HepG2 (cell line): ENCODE results near the gene APOA1. TPM values are rescaled to one million over a fixed set of nuclear protein-coding genes. Genes with fewer than 3 reads are reported as not detected.

Experiments
- ATAD3A ChIP-seq: sonication (generic); formaldehyde crosslinking; IDR thresholded peaks from 2 replicates; pipeline ENCODE4 v1.4.0; 2020; ENCODE audit warnings: missing genetic modification reagents
- CHD2 ChIP-seq: IDR thresholded peaks from 2 replicates; pipeline ENCODE4 v1.6.1; 2011; ENCODE audit warnings: low read depth, low read length, improper control_type of control experiment
- ELF1 ChIP-seq: sonication (generic); formaldehyde crosslinking; IDR thresholded peaks from 2 replicates; pipeline ENCODE4 v1.4.0; 2020; ENCODE audit warnings: missing genetic modification reagents
- KDM3A ChIP-seq: IDR thresholded peaks from 2 replicates; pipeline ENCODE4 v1.6.1; 2018; ENCODE audit warnings: low read depth, missing compliant biosample characterization
- KDM5A ChIP-seq: fragments of 200-600 bp; sonication (generic); IDR thresholded peaks from 2 replicates; pipeline ENCODE4 v1.7.0; 2018; ENCODE audit warnings: antibody characterized with exemption, mild to moderate bottlenecking, low read length, borderline replicate concordance
- NFYB ChIP-seq: sonication (generic); formaldehyde crosslinking; IDR thresholded peaks from 2 replicates; pipeline ENCODE4 v1.4.0; 2020; ENCODE audit warnings: missing genetic modification reagents
- SMARCC2 ChIP-seq: fragments of 450-650 bp; IDR thresholded peaks from 2 replicates; pipeline ENCODE4 v1.6.1; 2017; ENCODE audit warnings: antibody characterized with exemption, mild to moderate bottlenecking
- STAG1 ChIP-seq: sonication (generic); formaldehyde crosslinking; IDR thresholded peaks from 2 replicates; pipeline ENCODE4 v1.4.0; 2020; ENCODE audit warnings: missing genetic modification reagents
- ZBTB20 ChIP-seq: sonication (generic); formaldehyde crosslinking; IDR thresholded peaks from 2 replicates; pipeline ENCODE4 v1.8.1; 2023; ENCODE audit warnings: missing genetic modification reagents, low read depth, mild to moderate bottlenecking, borderline replicate concordance
- ZNF30 ChIP-seq: sonication (generic); formaldehyde crosslinking; IDR thresholded peaks from 2 replicates; pipeline ENCODE4 v1.5.0; 2020; ENCODE audit warnings: mild to moderate bottlenecking, missing genetic modification reagents
- ZNF317 ChIP-seq: sonication (generic); formaldehyde crosslinking; IDR thresholded peaks from 2 replicates; pipeline ENCODE4 v1.5.0; 2020; ENCODE audit warnings: mild to moderate bottlenecking, missing genetic modification reagents
- ZNF556 ChIP-seq: sonication (generic); formaldehyde crosslinking; IDR thresholded peaks from 2 replicates; pipeline ENCODE4 v1.4.0; 2020; ENCODE audit warnings: mild to moderate bottlenecking, missing genetic modification reagents, borderline replicate concordance
- ZNF607 ChIP-seq: sonication (generic); formaldehyde crosslinking; IDR thresholded peaks from 2 replicates; pipeline ENCODE4 v1.5.1; 2020; ENCODE audit warnings: missing genetic modification reagents, mild to moderate bottlenecking, borderline replicate concordance
- ZNF761 ChIP-seq: sonication (generic); formaldehyde crosslinking; conservative IDR thresholded peaks from 2 replicates; pipeline ENCODE4 v1.4.0; 2020; ENCODE audit warnings: mild to moderate bottlenecking, missing genetic modification reagents
- ZNF816 ChIP-seq: sonication (generic); formaldehyde crosslinking; IDR thresholded peaks from 2 replicates; pipeline ENCODE4 v1.8.0; 2022; ENCODE audit warnings: missing genetic modification reagents, mild to moderate bottlenecking, borderline replicate concordance
- ZSCAN22 ChIP-seq: sonication (generic); formaldehyde crosslinking; IDR thresholded peaks from 2 replicates; pipeline ENCODE4 v1.4.0; 2020; ENCODE audit warnings: mild to moderate bottlenecking, missing genetic modification reagents
- polyA plus RNA-seq, 8 experiments: library from polyadenylated mRNA; depleted of rRNA in 3 of 8; stranded (reverse) in 7 of 8; unstranded in 1 of 8; fragments of >200 nt; fragmentation: Illumina TruSeq in 4 of 8; extraction: Trizol in 4 of 8; gene quantifications; 2 replicates each; pipeline versions ENCODE4 v1.2.1 to v1.2.3, GENCODE V29; 2011 to 2016; ENCODE audit warnings: low read depth in 4 of 8, missing spikeins in 1 of 8, mixed read lengths in 1 of 8; ENCODE audit not compliant: insufficient read depth in 1 of 8
- total RNA-seq, 5 experiments: library from RNA; depleted of rRNA; stranded (reverse); fragments of >200 nt; fragmentation: Illumina TruSeq; extraction: Trizol; gene quantifications; 2 replicates each; pipeline ENCODE4 v1.2.3, GENCODE V29; 2016; ENCODE audit warnings: low read depth in 1 of 5
- TF ChIP-seq, protein P1 (sequence below): sonication (generic); formaldehyde crosslinking; IDR thresholded peaks from 2 replicates; pipeline ENCODE4 v1.4.0; 2020; ENCODE audit warnings: missing genetic modification reagents
- TF ChIP-seq, protein P2 (sequence below): sonication (generic); formaldehyde crosslinking; IDR thresholded peaks from 2 replicates; pipeline ENCODE4 v1.4.0; 2020; ENCODE audit warnings: missing genetic modification reagents; ENCODE audit errors: not compliant biosample characterization
- TF ChIP-seq, protein P3 (sequence below): sonication (generic); formaldehyde crosslinking; IDR thresholded peaks from 2 replicates; pipeline ENCODE4 v1.4.0; 2020; ENCODE audit warnings: missing genetic modification reagents
- TF ChIP-seq, protein P4 (sequence below), 2 experiments: IDR thresholded peaks; 2 replicates each; pipeline ENCODE4 v1.6.1; 2011 to 2012; ENCODE audit warnings: low read length in 2 of 2, borderline replicate concordance in 1 of 2, low read depth in 1 of 2, mild to moderate bottlenecking in 1 of 2, moderate library complexity in 1 of 2

Gene APOA1
- total and polyA plus RNA-seq, 2 of the 13 experiments (the other 11 are each of a cell fraction or from before 2014, with no cell fraction given), result 1,973 to 5,485 TPM

DNA sequence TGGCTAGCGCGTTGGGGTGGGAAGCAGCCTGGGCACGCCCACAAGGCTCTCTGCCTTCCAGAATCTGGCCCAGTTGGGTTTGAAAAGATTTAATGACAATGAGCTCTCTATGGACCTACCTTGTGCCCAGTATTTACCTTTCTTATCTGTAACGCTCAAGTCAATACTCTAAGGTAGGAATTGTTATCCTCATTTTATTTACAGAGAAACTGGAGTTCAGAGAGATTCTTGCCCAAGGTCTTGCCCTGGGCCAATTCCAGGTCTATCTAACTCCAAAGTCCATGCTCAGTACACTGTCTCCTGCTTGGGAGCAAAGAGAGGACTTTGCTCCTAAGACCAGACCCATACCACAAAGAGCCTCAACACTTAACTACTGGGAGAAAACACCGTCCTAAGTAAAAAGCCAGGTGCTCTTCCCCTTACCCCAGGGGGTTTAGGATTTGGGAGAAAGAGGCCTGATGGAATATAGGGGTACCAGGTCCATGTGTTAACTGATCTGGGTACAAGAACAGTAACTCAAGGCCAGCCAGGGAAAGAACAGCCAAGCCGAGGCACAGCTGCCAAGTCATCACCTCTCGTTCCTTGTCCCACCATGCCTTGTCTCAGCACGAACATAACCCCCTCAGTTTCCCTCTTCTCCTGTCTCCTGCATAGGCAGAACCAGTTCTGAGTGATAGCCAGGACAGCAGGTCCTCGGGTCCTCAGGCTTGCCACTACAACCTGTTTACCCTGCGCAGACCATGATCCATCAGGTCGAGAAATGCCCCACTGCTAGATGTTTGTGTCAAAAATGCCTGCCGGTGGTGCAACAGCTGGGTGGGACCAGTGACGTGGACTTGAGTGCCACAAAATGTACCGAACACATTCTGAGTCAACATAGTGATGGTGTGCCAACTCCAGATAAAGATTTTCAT is 28.9 kb downstream of the APOA1 start (continued):
- 0 out of 2 replicates have a peak, but pooled peaks have one; percentile 56 for TF ChIP-seq ZNF761
- no peak; the same call in 1 of the 2 replicates for TF ChIP-seq ZSCAN22
- TF ChIP-seq, protein P1, sequence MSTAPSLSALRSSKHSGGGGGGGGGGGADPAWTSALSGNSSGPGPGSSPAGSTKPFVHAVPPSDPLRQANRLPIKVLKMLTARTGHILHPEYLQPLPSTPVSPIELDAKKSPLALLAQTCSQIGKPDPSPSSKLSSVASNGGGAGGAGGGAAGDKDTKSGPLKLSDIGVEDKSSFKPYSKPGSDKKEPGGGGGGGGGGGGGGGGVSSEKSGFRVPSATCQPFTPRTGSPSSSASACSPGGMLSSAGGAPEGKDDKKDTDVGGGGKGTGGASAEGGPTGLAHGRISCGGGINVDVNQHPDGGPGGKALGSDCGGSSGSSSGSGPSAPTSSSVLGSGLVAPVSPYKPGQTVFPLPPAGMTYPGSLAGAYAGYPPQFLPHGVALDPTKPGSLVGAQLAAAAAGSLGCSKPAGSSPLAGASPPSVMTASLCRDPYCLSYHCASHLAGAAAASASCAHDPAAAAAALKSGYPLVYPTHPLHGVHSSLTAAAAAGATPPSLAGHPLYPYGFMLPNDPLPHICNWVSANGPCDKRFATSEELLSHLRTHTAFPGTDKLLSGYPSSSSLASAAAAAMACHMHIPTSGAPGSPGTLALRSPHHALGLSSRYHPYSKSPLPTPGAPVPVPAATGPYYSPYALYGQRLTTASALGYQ (CRISPR knock-in tag), result peak; percentile 98
- TF ChIP-seq ELF1 (CRISPR knock-in tag), result peak; percentile 41; the same call in 1 of the 2 replicates
- peak; percentile 36; the same call in 1 of the 2 replicates for TF ChIP-seq ZNF816 (CRISPR knock-in tag)
- no peak; the same call in 1 of the 2 replicates for TF ChIP-seq ZBTB20
- TF ChIP-seq ZNF556 (CRISPR knock-in tag), result peak; percentile 27; the same call in 1 of the 2 replicates
- peak; percentile 67 for TF ChIP-seq KDM3A
- TF ChIP-seq, protein P2, sequence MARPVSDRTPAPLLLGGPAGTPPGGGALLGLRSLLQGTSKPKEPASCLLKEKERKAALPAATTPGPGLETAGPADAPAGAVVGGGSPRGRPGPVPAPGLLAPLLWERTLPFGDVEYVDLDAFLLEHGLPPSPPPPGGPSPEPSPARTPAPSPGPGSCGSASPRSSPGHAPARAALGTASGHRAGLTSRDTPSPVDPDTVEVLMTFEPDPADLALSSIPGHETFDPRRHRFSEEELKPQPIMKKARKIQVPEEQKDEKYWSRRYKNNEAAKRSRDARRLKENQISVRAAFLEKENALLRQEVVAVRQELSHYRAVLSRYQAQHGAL (CRISPR knock-in tag), result peak; percentile 10
- peak; percentile 25 for TF ChIP-seq STAG1 (CRISPR knock-in tag)
- TF ChIP-seq, protein P3, sequence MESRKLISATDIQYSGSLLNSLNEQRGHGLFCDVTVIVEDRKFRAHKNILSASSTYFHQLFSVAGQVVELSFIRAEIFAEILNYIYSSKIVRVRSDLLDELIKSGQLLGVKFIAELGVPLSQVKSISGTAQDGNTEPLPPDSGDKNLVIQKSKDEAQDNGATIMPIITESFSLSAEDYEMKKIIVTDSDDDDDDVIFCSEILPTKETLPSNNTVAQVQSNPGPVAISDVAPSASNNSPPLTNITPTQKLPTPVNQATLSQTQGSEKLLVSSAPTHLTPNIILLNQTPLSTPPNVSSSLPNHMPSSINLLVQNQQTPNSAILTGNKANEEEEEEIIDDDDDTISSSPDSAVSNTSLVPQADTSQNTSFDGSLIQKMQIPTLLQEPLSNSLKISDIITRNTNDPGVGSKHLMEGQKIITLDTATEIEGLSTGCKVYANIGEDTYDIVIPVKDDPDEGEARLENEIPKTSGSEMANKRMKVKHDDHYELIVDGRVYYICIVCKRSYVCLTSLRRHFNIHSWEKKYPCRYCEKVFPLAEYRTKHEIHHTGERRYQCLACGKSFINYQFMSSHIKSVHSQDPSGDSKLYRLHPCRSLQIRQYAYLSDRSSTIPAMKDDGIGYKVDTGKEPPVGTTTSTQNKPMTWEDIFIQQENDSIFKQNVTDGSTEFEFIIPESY (CRISPR knock-in tag), result peak; percentile 38; the same call in 1 of the 2 replicates
- no peak for TF ChIP-seq ZNF30 (CRISPR knock-in tag)
- no peak for TF ChIP-seq ATAD3A (CRISPR knock-in tag)
- TF ChIP-seq KDM5A, result peak; percentile 14; the same call in 1 of the 2 replicates
- 0 out of 2 replicates have a peak, but pooled peaks have one; percentile 17 for TF ChIP-seq ZNF607 (CRISPR knock-in tag)
- TF ChIP-seq, protein P4, sequence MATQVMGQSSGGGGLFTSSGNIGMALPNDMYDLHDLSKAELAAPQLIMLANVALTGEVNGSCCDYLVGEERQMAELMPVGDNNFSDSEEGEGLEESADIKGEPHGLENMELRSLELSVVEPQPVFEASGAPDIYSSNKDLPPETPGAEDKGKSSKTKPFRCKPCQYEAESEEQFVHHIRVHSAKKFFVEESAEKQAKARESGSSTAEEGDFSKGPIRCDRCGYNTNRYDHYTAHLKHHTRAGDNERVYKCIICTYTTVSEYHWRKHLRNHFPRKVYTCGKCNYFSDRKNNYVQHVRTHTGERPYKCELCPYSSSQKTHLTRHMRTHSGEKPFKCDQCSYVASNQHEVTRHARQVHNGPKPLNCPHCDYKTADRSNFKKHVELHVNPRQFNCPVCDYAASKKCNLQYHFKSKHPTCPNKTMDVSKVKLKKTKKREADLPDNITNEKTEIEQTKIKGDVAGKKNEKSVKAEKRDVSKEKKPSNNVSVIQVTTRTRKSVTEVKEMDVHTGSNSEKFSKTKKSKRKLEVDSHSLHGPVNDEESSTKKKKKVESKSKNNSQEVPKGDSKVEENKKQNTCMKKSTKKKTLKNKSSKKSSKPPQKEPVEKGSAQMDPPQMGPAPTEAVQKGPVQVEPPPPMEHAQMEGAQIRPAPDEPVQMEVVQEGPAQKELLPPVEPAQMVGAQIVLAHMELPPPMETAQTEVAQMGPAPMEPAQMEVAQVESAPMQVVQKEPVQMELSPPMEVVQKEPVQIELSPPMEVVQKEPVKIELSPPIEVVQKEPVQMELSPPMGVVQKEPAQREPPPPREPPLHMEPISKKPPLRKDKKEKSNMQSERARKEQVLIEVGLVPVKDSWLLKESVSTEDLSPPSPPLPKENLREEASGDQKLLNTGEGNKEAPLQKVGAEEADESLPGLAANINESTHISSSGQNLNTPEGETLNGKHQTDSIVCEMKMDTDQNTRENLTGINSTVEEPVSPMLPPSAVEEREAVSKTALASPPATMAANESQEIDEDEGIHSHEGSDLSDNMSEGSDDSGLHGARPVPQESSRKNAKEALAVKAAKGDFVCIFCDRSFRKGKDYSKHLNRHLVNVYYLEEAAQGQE (IDR thresholded peaks at IDR 0.05; ENCODE audit: borderline replicate concordance in 1 of 2, low read depth in 1 of 2, low read length in 2 of 2), result peak in 1 of 2 experiments; percentile 69; a peak in 1 of 4 replicates
- no peak for TF ChIP-seq CHD2
- TF ChIP-seq NFYB (CRISPR knock-in tag), result no peak; the same call in 1 of the 2 replicates
- no peak for TF ChIP-seq SMARCC2
- TF ChIP-seq ZNF317, result peak; percentile 76
